ENCODE data around the gene TTC34.

TTC34 gene

DNA sequence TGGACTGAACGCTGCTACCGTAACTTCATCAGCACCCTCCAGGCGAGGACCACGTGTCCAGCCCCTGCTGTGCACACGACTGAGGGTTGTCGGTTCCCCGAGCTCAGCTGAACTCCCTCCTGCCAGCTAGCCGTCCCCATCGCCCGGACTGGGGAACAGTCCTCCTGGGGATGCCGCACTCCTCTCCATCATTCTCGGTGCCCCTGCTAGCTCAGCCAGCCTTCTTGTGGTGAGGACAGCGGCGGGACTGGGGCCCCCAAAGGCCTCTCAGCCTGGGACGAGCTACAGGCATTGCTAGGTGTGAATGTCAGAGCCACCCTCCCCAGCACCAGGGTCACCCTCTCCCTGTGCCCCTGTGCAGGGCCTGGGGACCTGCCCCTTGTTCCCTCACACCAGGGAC is 8.8 kb upstream of the TTC34 start:
- Mint-ChIP-seq H3K9me3 (ENCODE audit: low read depth) (no peaks in the 10 kb centered on the region), H3K36me3 (no peaks in the 10 kb centered on the region), H3K27me3 (peaks cover 2% of the 10 kb centered on the region), H3K27ac (no peak overlapping the region), H3K4me1 (ENCODE audit: low read depth) (no peaks in the 10 kb centered on the region), H3K4me3 (no peak overlapping the region)

GRCh38 chr1:2809656-2810055 is 8.2 kb upstream of the TTC34 start:
- Mint-ChIP-seq H3K4me3 (no peak overlapping the region), H3K36me3 (no peaks in the 10 kb centered on the region), H3K27me3 (peaks cover 2% of the 10 kb centered on the region), H3K9me3 (ENCODE audit: low read depth) (no peaks in the 10 kb centered on the region), H3K27ac (no peak overlapping the region), H3K4me1 (ENCODE audit: low read depth) (no peaks in the 10 kb centered on the region)

- H3K27ac Mint-ChIP-seq, result no peak overlapping the region
- peaks cover 2% of the 10 kb centered on the region for H3K27me3 Mint-ChIP-seq
- H3K4me3 Mint-ChIP-seq, result no peak overlapping the region
- H3K4me1 Mint-ChIP-seq (ENCODE audit: low read depth), result no peaks in the 10 kb centered on the region
- H3K36me3 Mint-ChIP-seq, result no peaks in the 10 kb centered on the region
- no peaks in the 10 kb centered on the region for H3K9me3 Mint-ChIP-seq (ENCODE audit: low read depth)
Observed at GRCh38 chr1:2808831-2809605, 7.5 kb upstream of the TTC34 start.

DNA sequence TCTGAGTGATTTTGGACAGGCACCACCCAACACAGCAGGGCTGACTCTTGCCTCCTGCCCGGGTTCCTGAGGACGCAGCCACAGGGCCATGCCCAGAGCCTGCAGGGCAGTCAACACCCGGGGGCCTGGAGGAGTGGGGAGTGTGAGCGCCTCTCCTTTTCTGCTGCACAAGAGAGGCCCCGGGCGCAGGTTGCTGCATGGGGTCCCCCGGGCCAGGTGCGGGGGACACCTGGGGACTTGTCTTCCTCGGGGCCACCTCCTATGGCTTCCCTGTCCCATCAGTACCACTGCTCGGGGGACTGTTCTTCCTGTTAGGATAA is 6.9 kb upstream of the TTC34 start:
- Mint-ChIP-seq H3K27ac (no peak overlapping the region), H3K4me3 (no peak overlapping the region), H3K4me1 (ENCODE audit: low read depth) (no peaks in the 10 kb centered on the region), H3K9me3 (ENCODE audit: low read depth) (no peaks in the 10 kb centered on the region), H3K27me3 (peaks cover 2% of the 10 kb centered on the region), H3K36me3 (no peaks in the 10 kb centered on the region)

DNA sequence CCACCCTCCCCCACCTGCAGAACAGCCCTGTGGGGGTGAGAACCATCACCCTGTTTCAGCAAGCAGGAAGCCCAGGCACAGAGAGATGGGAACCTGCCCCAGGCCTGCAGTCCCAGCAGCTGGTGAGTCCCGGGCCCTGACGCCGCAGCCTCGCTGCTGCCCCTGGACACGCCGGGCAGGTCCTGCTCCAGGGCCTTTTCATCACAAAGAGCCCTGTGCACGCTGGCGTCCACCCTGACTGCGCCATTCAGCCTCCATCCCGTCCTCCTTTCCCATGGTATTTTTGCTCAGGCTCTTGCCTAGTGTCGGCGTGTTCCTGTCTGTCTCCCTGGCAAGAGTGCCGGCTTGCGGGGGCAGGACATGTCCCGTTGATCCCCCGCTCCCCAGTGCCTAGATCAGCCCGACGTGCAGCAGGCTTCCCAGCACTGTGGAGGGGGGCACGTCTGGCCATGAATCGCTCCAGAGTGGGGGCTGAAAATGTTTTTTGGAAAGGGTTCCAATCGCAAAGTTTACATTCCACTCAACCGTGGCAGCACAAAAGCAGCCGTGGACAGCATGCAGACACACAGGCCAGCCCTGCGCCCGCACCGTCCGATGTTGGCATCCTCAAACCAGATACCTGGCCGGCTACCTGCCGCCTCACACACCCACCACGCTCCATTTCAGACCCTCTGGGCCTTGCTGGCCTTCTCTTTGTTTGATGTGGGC is 6.3 kb upstream of the TTC34 start:
- H3K27ac Mint-ChIP-seq, result no peak overlapping the region
- peaks cover 2% of the 10 kb centered on the region for H3K27me3 Mint-ChIP-seq
- no peaks in the 10 kb centered on the region for H3K9me3 Mint-ChIP-seq (ENCODE audit: low read depth)
- H3K4me3 Mint-ChIP-seq, result no peak overlapping the region
- H3K4me1 Mint-ChIP-seq (ENCODE audit: low read depth), result no peaks in the 10 kb centered on the region
- no peaks in the 10 kb centered on the region for H3K36me3 Mint-ChIP-seq

- Mint-ChIP-seq H3K4me3 (no peak overlapping the region), H3K9me3 (ENCODE audit: low read depth) (no peaks in the 10 kb centered on the region), H3K36me3 (no peaks in the 10 kb centered on the region), H3K4me1 (ENCODE audit: low read depth) (no peaks in the 10 kb centered on the region), H3K27me3 (peaks cover 2% of the 10 kb centered on the region), H3K27ac (no peak overlapping the region)
Observed at GRCh38 chr1:2807036-2807435, 5.5 kb upstream of the TTC34 start.

DNA sequence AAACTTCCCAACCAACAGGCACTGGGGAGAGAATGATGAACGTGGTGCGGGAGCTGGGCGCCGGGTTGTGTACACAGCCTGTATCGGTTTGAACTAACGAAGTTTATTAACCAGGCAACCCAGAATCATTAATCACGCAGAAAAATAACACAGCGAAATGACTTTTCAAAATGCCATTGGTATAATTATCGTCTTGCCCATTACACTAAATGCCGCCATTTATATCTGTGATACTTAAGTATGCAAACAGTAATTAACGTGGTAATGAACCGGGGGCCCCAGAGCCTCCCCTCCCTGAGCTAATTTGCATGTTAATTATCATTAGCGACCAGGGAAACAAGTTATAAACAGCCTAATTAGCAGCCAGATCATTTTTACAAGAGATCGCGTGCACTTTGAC is 5.1 kb upstream of the TTC34 start:
- Mint-ChIP-seq H3K27ac (no peak overlapping the region), H3K27me3 (peaks cover 2% of the 10 kb centered on the region), H3K36me3 (no peaks in the 10 kb centered on the region), H3K4me3 (no peak overlapping the region), H3K9me3 (ENCODE audit: low read depth) (no peaks in the 10 kb centered on the region), H3K4me1 (ENCODE audit: low read depth) (no peaks in the 10 kb centered on the region)

DNA sequence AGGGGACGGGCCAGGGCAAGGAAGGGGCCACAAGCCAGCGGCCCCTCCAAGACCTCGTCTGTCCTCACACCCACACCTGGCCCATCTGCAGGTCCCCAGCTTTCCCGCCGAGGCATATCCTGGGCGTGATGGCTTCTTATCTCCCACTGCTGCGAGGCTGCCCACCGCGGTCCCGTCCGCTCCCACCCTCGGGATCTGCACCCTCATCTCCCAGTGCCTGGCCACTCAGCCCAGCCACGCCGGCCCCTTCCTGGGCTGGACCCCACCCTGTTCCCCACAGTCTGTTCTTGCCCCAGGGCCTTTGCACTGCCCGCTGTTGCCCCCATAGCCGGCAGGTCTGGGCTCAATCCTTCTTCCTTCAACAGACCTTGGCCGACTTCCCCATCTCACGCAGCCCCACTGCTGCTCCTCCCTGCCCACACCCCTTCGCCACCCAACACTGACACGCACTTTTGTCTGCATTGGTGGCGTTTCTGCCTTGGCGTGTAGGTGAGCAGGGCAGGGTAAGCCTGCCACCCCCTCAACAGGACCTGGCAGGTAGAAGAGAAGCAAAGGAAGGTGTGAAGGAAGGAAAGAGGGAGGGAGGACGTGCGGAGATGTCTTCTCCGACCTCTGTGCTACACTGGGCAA is 4.4 kb upstream of the TTC34 start:
- Mint-ChIP-seq H3K9me3 (ENCODE audit: low read depth) (no peaks in the 10 kb centered on the region), H3K27me3 (peaks cover 2% of the 10 kb centered on the region), H3K4me3 (no peak overlapping the region), H3K36me3 (no peaks in the 10 kb centered on the region), H3K27ac (no peak overlapping the region), H3K4me1 (ENCODE audit: low read depth) (peaks cover 3% of the 10 kb centered on the region)

GRCh38 chr1:2804628-2805351 is 3.3 kb upstream of the TTC34 start:
- Mint-ChIP-seq H3K9me3 (ENCODE audit: low read depth) (no peaks in the 10 kb centered on the region), H3K4me1 (ENCODE audit: low read depth) (peaks cover 3% of the 10 kb centered on the region), H3K36me3 (no peaks in the 10 kb centered on the region), H3K4me3 (no peak overlapping the region), H3K27ac (no peak overlapping the region), H3K27me3 (peaks cover 2% of the 10 kb centered on the region)

DNA sequence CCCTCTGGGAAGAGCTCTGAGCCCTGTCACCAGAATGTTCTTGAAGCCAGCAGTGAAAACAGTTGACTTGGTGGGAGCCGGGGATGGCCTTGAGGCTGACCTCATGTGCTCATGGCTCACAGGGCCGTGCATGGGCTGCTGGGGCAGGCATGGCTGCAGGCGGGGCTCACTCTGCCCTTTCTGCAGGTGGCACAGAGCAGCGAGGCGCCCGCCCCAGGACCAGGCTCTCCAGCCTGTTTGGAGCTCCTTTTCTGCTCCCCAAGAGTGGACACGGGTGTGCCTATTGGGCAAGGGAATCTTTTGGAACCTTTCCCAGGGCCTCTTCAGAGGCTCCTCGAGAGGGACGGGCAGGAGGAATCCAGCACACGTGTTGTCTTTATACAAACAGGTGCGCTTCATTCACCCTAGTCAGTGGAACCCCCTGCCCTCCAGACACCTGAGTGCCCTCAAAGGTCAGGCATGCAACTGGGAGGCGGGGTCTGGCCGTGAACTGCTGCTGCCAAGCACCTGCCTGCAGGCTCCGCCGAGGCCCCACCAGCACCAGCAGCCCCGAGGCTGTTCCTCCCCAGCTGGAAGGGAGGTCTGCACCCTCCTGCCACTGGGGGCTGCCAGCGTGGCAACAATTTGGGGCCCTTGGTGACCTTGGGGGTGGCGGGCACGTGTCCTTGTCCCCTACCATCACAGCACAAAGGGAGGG is 2.6 kb upstream of the TTC34 start:
- H3K27me3 Mint-ChIP-seq, result peaks cover 4% of the 10 kb centered on the region
- H3K4me3 Mint-ChIP-seq, result no peak overlapping the region
- no peaks in the 10 kb centered on the region for H3K9me3 Mint-ChIP-seq (ENCODE audit: low read depth)
- H3K27ac Mint-ChIP-seq, result no peak overlapping the region
- no peaks in the 10 kb centered on the region for H3K36me3 Mint-ChIP-seq
- H3K4me1 Mint-ChIP-seq (ENCODE audit: low read depth), result peaks cover 3% of the 10 kb centered on the region

DNA sequence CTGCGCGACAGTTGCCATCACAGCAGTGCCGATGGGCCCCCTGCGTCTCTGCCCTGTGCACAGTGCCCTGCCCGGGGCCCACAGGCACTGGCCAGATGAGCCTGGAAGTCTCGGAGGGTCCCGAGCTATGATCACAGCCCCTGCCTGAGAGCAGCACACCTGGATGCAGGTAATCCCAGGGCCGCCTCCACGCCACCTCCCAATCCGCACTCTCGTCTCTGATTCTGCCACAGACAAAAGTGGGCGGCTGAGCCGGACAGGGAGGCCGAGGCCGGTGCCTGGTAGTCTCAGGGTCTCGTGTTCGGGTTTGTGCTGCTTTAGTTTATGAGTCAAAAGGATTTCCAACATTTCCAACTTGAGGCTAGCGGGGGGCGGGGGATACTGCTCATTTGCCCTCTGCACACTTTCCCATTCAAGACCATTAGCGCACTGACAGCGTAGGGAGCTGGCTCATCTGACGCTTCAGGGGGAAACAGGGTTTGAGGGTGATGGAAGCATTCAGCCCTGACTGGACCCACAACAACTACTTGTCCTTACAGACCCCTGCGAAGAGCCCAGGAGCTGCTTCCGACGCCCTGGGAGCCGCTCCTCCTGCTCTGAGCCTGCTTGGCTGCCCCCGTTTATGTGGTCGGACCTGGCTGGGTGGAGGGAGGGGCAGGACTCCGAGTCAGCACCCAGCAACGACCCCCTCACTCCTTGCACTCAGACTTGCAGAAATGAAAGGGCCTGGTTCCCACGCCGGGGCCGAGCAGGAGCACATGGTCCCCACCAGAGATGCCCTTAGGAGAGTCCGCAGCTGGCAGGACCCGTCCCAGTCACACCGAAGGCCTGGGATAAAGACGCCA is 1.8 kb upstream of the TTC34 start:
- Mint-ChIP-seq H3K9me3 (ENCODE audit: low read depth) (no peaks in the 10 kb centered on the region), H3K36me3 (no peaks in the 10 kb centered on the region), H3K27me3 (peaks cover 4% of the 10 kb centered on the region), H3K4me3 (no peak overlapping the region), H3K27ac (no peak overlapping the region), H3K4me1 (ENCODE audit: low read depth) (peaks cover 3% of the 10 kb centered on the region)

DNA sequence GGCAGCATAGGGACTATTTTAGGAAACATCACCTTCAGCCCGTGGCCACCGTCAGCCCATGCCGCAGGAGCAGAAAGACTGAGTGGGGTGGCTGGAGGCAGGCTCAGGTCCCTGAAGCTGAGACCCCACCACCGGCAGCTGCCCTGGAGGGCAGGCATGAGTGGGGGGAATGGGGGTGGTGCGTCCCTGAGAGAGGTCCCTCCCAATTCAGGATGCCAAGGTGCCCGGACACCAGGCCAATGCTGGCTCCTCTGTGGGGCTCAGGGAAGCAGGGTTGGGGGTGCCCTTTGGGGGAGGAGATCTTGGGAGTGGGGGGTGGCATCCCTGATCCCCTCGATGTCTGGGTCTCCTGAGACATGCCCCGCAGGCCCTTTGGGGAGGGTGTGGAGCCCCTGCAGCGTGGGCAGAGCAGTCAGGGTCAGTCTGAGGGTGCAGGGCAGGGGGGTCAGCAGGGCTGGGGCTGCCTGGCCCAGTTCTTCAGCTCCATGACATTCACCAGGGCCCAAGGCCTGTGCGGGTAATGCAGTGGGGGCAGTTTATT is 998 bp upstream of the TTC34 start:
- H3K4me1 Mint-ChIP-seq (ENCODE audit: low read depth), result peaks cover 3% of the 10 kb centered on the region
- H3K27ac Mint-ChIP-seq, result no peak overlapping the region
- no peak overlapping the region for H3K4me3 Mint-ChIP-seq
- H3K27me3 Mint-ChIP-seq, result peaks cover 6% of the 10 kb centered on the region
- no peaks in the 10 kb centered on the region for H3K36me3 Mint-ChIP-seq
- H3K9me3 Mint-ChIP-seq (ENCODE audit: low read depth), result no peaks in the 10 kb centered on the region

DNA sequence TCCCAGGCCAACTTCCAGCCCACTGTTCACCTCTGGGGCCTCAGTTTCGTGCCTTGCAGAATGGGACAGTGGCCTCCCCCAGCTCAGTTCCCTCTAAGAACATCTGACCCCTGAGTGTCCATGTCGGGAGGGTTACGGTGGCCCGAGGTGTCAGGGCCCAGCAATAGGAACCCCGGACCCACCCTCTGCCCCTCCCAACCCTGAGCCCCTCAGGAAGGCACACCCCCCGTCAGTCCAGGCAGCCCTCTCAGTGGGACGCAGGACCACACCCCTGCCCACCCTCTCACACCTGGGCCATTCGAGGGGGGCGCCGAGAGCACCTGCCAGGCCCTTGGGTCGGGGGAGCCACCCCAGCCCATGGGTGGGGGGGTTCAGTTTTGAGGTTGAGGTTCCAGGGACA is 447 bp downstream of the TTC34 start:
- H3K27me3 Mint-ChIP-seq, result peaks cover 4% of the 10 kb centered on the region
- no peaks in the 10 kb centered on the region for H3K36me3 Mint-ChIP-seq
- peaks cover 3% of the 10 kb centered on the region for H3K4me1 Mint-ChIP-seq (ENCODE audit: low read depth)
- H3K9me3 Mint-ChIP-seq (ENCODE audit: low read depth), result peaks cover under 1% of the 10 kb centered on the region
- H3K27ac Mint-ChIP-seq, result no peak overlapping the region
- H3K4me3 Mint-ChIP-seq, result no peak overlapping the region

DNA sequence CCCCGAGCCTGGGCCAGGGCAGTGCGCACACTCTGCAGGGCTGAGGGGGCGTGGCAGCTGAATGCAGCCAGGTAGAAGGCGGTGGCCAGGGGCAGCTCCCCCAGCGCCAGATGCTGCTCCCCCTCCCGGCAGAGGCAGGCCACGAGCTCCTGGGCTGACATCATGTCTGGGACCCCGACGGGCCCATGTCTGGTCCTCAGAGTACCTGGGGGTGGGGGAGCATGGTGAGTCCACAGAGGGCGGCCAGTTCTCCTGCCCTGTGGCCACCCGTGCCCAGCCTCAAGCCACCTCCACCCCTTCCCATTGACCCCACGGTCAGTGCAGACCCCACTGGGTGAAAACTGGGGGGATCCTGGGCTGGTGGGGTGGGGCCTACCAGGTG is 838 bp downstream of the TTC34 start:
- peaks cover 1% of the 10 kb centered on the region for H3K36me3 Mint-ChIP-seq
- H3K27ac Mint-ChIP-seq, result no peak overlapping the region
- H3K9me3 Mint-ChIP-seq (ENCODE audit: low read depth), result peaks cover 4% of the 10 kb centered on the region
- peaks cover 3% of the 10 kb centered on the region for H3K4me1 Mint-ChIP-seq (ENCODE audit: low read depth)
- H3K27me3 Mint-ChIP-seq, result peaks cover 4% of the 10 kb centered on the region
- H3K4me3 Mint-ChIP-seq, result no peak overlapping the region

Data from activated naive CD8-positive, alpha-beta T cell (primary cell).